Measurements from ENCODE around the gene NOTCH2.

Gene NOTCH2

DNA sequence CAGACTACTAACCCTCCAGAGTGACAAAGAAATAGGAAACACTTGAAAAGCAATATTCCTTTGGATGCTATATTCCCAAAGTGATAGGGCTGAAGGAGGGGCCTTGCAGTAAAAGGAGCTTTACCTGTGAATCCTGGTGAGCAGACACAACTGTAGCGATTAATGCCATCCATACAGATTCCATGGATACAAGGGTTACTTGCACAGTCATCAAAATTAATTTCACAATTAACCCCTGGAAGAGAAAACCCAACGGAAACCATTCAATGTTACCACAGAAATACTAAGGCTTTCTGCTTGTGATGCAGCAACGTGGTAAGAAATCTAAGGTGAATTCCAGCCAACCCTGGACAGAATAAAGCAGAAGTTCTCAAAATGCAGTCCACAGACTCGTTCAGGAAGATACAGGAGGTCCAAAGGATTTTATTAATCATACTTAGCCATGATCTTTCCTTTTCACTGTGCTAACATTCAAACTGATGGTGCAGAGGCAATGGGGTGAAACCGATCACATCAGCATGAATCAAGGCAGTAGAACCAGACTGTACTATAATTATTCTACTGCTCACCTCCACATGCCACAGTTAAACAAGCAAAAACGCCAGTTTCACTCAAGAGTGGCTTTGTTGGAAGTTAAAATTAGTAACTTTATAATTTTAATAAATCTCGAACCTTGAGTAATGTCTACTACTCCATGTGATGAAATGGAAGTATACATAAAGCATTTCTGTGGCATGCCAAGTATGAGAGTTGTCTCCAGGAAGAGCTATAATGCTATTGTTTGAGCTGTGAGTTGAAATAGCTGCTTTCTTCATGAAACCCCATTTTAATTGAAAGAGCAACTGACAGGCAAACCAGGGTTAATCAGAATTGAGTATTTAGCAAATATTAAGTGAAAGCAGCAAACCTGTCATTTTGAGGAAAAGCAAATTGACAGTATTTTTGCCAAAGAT is 109.9 kb downstream of the NOTCH2 start:
- H3K4me1 ChIP-seq, result no peaks in the 10 kb centered on the region
- H3K27me3 ChIP-seq (ENCODE audit: control insufficient read depth, insufficient read depth, low read length), result no peaks in the 10 kb centered on the region
- H3K4me3 ChIP-seq (ENCODE audit: low read depth, low read length), result no peak overlapping the region
- H3K9me3 ChIP-seq (ENCODE audit: control insufficient read depth, low read length), result no peaks in the 10 kb centered on the region
- no peak overlapping the region for H2AFZ ChIP-seq
- H3K4me2 ChIP-seq (ENCODE audit: low read length), result no peak overlapping the region
- H3K9ac ChIP-seq, result no peak overlapping the region
- no peaks in the 10 kb centered on the region for H3K79me2 ChIP-seq
- no peaks in the 10 kb centered on the region for H3K36me3 ChIP-seq (ENCODE audit: control insufficient read depth, insufficient read depth, low read length)
- TF ChIP-seq, protein P1, sequence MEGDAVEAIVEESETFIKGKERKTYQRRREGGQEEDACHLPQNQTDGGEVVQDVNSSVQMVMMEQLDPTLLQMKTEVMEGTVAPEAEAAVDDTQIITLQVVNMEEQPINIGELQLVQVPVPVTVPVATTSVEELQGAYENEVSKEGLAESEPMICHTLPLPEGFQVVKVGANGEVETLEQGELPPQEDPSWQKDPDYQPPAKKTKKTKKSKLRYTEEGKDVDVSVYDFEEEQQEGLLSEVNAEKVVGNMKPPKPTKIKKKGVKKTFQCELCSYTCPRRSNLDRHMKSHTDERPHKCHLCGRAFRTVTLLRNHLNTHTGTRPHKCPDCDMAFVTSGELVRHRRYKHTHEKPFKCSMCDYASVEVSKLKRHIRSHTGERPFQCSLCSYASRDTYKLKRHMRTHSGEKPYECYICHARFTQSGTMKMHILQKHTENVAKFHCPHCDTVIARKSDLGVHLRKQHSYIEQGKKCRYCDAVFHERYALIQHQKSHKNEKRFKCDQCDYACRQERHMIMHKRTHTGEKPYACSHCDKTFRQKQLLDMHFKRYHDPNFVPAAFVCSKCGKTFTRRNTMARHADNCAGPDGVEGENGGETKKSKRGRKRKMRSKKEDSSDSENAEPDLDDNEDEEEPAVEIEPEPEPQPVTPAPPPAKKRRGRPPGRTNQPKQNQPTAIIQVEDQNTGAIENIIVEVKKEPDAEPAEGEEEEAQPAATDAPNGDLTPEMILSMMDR (IDR thresholded peaks at IDR 0.05), result no peak
- H3K27ac ChIP-seq, result no peak overlapping the region

DNA sequence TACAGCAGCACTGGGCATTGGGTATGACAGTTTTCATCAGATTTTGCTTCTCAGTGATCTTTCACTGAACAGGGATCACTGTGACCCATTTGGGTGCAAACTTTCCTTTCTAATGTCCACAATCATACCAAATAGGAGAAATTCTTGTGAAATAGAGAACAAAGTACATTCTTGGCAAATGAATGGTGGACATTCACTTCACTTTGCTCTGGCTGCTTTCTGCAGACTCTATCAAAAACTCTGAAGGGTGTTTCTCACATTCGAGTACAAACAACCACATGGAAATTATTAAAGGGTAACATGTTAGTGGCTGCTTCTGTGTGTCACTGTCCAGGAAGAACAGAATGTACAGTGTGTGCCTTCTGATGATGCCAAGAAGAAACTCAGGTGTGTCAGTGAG is 111.2 kb downstream of the NOTCH2 start:
- TF ChIP-seq, protein P1 (IDR thresholded peaks at IDR 0.05), result no peak
- Histone ChIP-seq H3K9ac (no peak overlapping the region), H3K4me3 (ENCODE audit: low read depth, low read length) (no peak overlapping the region), H2AFZ (no peak overlapping the region), H3K27ac (no peak overlapping the region), H3K9me3 (ENCODE audit: control insufficient read depth, low read length) (no peaks in the 10 kb centered on the region), H3K4me2 (ENCODE audit: low read length) (no peak overlapping the region), H3K36me3 (ENCODE audit: control insufficient read depth, insufficient read depth, low read length) (no peaks in the 10 kb centered on the region), H3K79me2 (no peaks in the 10 kb centered on the region), H3K27me3 (ENCODE audit: control insufficient read depth, insufficient read depth, low read length) (no peaks in the 10 kb centered on the region), H3K4me1 (no peaks in the 10 kb centered on the region)

DNA sequence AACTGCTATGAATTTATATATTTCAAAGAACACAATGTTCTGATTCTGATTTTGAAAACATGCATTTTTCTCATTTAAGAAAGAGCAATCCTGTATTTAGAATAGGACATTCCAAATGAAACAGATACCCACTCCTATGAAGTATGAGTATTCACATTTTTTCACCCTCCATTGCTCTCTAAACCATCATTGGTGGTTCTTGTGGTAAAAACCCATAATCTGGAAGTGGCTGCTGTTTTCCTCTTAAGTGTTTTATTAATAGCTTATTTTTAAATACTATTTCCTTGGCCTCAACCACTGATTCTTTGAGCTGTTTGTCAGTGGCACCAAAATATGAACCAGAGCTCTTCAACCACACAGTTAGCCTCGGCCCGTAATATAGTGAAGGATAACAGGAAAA is 113.2 kb downstream of the NOTCH2 start:
- Histone ChIP-seq H3K79me2 (no peaks in the 10 kb centered on the region), H3K4me1 (no peaks in the 10 kb centered on the region), H3K36me3 (ENCODE audit: control insufficient read depth, insufficient read depth, low read length) (no peaks in the 10 kb centered on the region), H3K9ac (no peak overlapping the region), H3K9me3 (ENCODE audit: control insufficient read depth, low read length) (no peaks in the 10 kb centered on the region), H2AFZ (no peak overlapping the region), H3K4me2 (ENCODE audit: low read length) (no peak overlapping the region), H3K27ac (no peak overlapping the region), H3K27me3 (ENCODE audit: control insufficient read depth, insufficient read depth, low read length) (no peaks in the 10 kb centered on the region), H3K4me3 (ENCODE audit: low read depth, low read length) (no peak overlapping the region)
- TF ChIP-seq, protein P1 (IDR thresholded peaks at IDR 0.05), result no peak

DNA sequence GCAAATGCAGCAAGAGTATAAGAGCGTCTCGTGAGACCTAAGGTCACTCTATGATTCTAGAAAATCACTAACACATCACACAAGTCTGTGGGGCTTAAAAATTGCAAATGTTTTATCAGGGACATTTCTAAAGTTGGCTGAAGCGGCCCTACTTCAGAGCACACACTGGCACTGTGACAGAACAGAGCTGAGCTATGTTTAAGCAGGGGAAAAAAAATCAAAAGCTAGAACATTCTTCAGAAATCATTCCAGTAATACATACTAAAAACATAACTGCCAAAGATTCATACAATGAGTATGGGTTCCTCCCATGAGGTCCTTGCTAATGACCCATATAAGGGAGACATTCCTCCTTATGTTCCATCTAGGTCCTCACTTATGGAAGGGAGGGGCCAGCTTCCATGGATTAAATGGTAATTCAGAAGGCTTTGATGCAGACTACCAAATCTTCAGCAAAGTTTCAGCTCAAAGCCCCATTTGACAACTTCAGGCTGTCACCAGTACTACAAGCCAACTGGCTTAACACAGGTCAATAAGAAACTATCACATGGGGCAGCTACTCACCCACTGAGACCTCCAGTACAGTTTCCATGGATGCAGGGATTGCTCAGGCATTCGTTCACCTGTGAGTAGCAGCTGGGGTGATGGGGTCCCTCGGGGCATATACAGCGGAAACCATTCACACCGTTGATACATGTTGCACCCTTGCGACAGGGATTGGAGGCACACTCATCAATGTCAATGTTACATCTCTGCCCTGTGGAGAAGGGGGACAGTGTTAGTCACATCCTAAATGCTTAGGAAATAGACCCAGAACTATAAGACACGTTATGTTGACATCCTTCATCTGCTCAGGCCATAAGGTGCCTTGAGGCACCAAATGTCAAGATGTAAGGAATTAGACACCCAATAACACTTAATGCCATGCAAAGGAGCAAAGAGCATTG is 114.7 kb downstream of the NOTCH2 start:
- Histone ChIP-seq H3K4me2 (ENCODE audit: low read length) (no peak overlapping the region), H3K9me3 (ENCODE audit: control insufficient read depth, low read length) (no peaks in the 10 kb centered on the region), H3K27ac (no peak overlapping the region)

More for the DNA sequence above, 114.7 kb downstream of the NOTCH2 start:
- Histone ChIP-seq H3K27me3 (ENCODE audit: control insufficient read depth, insufficient read depth, low read length) (no peaks in the 10 kb centered on the region), H3K36me3 (ENCODE audit: control insufficient read depth, insufficient read depth, low read length) (no peaks in the 10 kb centered on the region), H3K79me2 (no peaks in the 10 kb centered on the region), H3K9ac (no peak overlapping the region), H3K4me3 (ENCODE audit: low read depth, low read length) (no peak overlapping the region), H2AFZ (no peak overlapping the region), H3K4me1 (no peaks in the 10 kb centered on the region)
- TF ChIP-seq, protein P1 (IDR thresholded peaks at IDR 0.05), result no peak

Data from parathyroid adenoma (tissue), 2 donors.